Natural killer cell treated with Interleukin-12 subunit alpha and Interleukin-12 subunit beta and Interleukin-15 and Interleukin-18, amount 100 ng/mL, for 72 hours (primary cell): ENCODE results near the gene EEF2. TPM values are rescaled to one million over a fixed set of nuclear protein-coding genes. Genes with fewer than 3 reads are reported as not detected.
A peak's percentile ranks its signal among the peaks of the same experiment; 100 is the strongest.

Experiments
- ATAC-seq, 2 donors: fragments of 150-1000 bp; cut with Tn5 transposase in 1 of 2; sonication (Bioruptor Pico), chemical (Tn5 transposase) in 1 of 2; 2 replicates each; pipeline ENCODE4 v1.10.0; 2021
- DNase-seq: peaks from one replicate; pipeline ENCODE4 v3.0.0; 2022; ENCODE audit warnings: low spot score
- H3K27ac Mint-ChIP-seq, 2 donors: 1 replicate in 1 of 2; 2 replicates in 1 of 2; pipeline ENCODE4 v1.8.0; 2022; ENCODE audit warnings: mixed read lengths in 2 of 2, mild to moderate bottlenecking in 1 of 2, moderate library complexity in 1 of 2
- H3K27me3 Mint-ChIP-seq, 2 donors: 1 replicate in 1 of 2; 2 replicates in 1 of 2; pipeline ENCODE4 v1.8.0; 2022; ENCODE audit warnings: mixed read lengths in 2 of 2
- H3K36me3 Mint-ChIP-seq: one replicate; pipeline ENCODE4 v1.8.0; 2022; ENCODE audit warnings: mixed read lengths
- H3K4me1 Mint-ChIP-seq, 2 donors: 1 replicate in 1 of 2; 2 replicates in 1 of 2; pipeline ENCODE4 v1.8.0; 2022; ENCODE audit warnings: low read depth in 2 of 2, mixed read lengths in 2 of 2, mild to moderate bottlenecking in 1 of 2
- H3K4me3 Mint-ChIP-seq: one replicate; pipeline ENCODE4 v1.8.0; 2022; ENCODE audit warnings: mixed read lengths
- H3K9me3 Mint-ChIP-seq: 2 replicates; pipeline ENCODE4 v1.8.0; 2022; ENCODE audit warnings: mixed read lengths
- total RNA-seq, 2 donors: library from RNA; stranded (reverse); gene quantifications; one replicate each; pipeline ENCODE4 v1.2.3, GENCODE V29; 2022

EEF2 gene
- total RNA-seq, 2 donors from 2014 or later = 1,877 to 2,672 TPM

GRCh38 chr19:3983936-3984583, 1.2 kb downstream of the EEF2 start:
- Mint-ChIP-seq H3K4me3 (peak overlapping the region; percentile 97), H3K36me3 (peaks cover 12% of the 10 kb centered on the region), H3K4me1 (peaks cover 37% of the 10 kb centered on the region in 2 donors), H3K27me3 (no peaks in the 10 kb centered on the region), H3K9me3 (no peaks in the 10 kb centered on the region), H3K27ac (peak overlapping the region; percentile 91 to 96)
- ATAC-seq (peak in 1 of 2 donors; percentile 10), DNase-seq (no peak)

GRCh38 chr19:3983542-3983914, 1.7 kb downstream of the EEF2 start:
- peaks cover 37% of the 10 kb centered on the region in 2 donors for H3K4me1 Mint-ChIP-seq
- H3K4me3 Mint-ChIP-seq = peak overlapping the region; percentile 97
- H3K27ac Mint-ChIP-seq = peak overlapping the region; percentile 91 to 96
- no peaks in the 10 kb centered on the region for H3K27me3 Mint-ChIP-seq
- peaks cover 12% of the 10 kb centered on the region for H3K36me3 Mint-ChIP-seq
- DNase-seq = no peak
- no peak for ATAC-seq
- no peaks in the 10 kb centered on the region for H3K9me3 Mint-ChIP-seq

GRCh38 chr19:3982701-3983541, 2.3 kb downstream of the EEF2 start:
- H3K9me3 Mint-ChIP-seq = no peaks in the 10 kb centered on the region
- H3K4me3 Mint-ChIP-seq = peak overlapping the region; percentile 97
- peaks cover 15% of the 10 kb centered on the region for H3K36me3 Mint-ChIP-seq
- H3K27me3 Mint-ChIP-seq = no peaks in the 10 kb centered on the region
- H3K27ac Mint-ChIP-seq = peak overlapping the region; percentile 91 to 96
- ATAC-seq = no peak
- H3K4me1 Mint-ChIP-seq = peaks cover 40 to 41% of the 10 kb centered on the region in 2 donors
- DNase-seq = no peak

GRCh38 chr19:3981736-3982681, 3.3 kb downstream of the EEF2 start:
- Mint-ChIP-seq H3K9me3 (no peaks in the 10 kb centered on the region), H3K4me3 (peak overlapping the region; percentile 97), H3K36me3 (peaks cover 16% of the 10 kb centered on the region), H3K27me3 (no peaks in the 10 kb centered on the region), H3K27ac (peak overlapping the region; percentile 91 to 96), H3K4me1 (peaks cover 42 to 43% of the 10 kb centered on the region in 2 donors)
- DNase-seq (no peak), ATAC-seq (no peak)

- DNase-seq (no peak), ATAC-seq (no peak)
- peak overlapping the region; percentile 61 for H3K4me3 Mint-ChIP-seq
- H3K9me3 Mint-ChIP-seq = no peaks in the 10 kb centered on the region
- H3K36me3 Mint-ChIP-seq = peaks cover 16% of the 10 kb centered on the region
- peaks cover 38% of the 10 kb centered on the region in 2 donors for H3K4me1 Mint-ChIP-seq
- H3K27me3 Mint-ChIP-seq = no peaks in the 10 kb centered on the region
- H3K27ac Mint-ChIP-seq = no peak overlapping the region
Measured at GRCh38 chr19:3981373-3981735, 3.9 kb downstream of the EEF2 start.

- Mint-ChIP-seq H3K4me3 (peak overlapping the region; percentile 61), H3K9me3 (no peaks in the 10 kb centered on the region), H3K4me1 (peaks cover 35% of the 10 kb centered on the region in 2 donors), H3K36me3 (peaks cover 16% of the 10 kb centered on the region), H3K27ac (no peak overlapping the region), H3K27me3 (no peaks in the 10 kb centered on the region)
- no peak for DNase-seq
- ATAC-seq = no peak
Measured at GRCh38 chr19:3980353-3981251, 4.7 kb downstream of the EEF2 start.

GRCh38 chr19:3979674-3980352, 5.5 kb downstream of the EEF2 start:
- Mint-ChIP-seq H3K4me1 (peaks cover 35% of the 10 kb centered on the region in 2 donors), H3K27me3 (no peaks in the 10 kb centered on the region), H3K9me3 (no peaks in the 10 kb centered on the region), H3K4me3 (no peak overlapping the region), H3K27ac (no peak overlapping the region), H3K36me3 (peaks cover 16% of the 10 kb centered on the region)
- ATAC-seq = no peak
- DNase-seq = no peak

- peaks cover 12% of the 10 kb centered on the region for H3K36me3 Mint-ChIP-seq
- ATAC-seq (no peak), DNase-seq (no peak)
- no peaks in the 10 kb centered on the region for H3K27me3 Mint-ChIP-seq
- H3K4me3 Mint-ChIP-seq = no peak overlapping the region
- H3K4me1 Mint-ChIP-seq = peaks cover 30 to 31% of the 10 kb centered on the region in 2 donors
- H3K27ac Mint-ChIP-seq = no peak overlapping the region
- H3K9me3 Mint-ChIP-seq = no peaks in the 10 kb centered on the region
Measured at GRCh38 chr19:3979289-3979673, 6.0 kb downstream of the EEF2 start.

- H3K4me1 Mint-ChIP-seq = peaks cover 19 to 20% of the 10 kb centered on the region in 2 donors
- H3K36me3 Mint-ChIP-seq = peaks cover 4% of the 10 kb centered on the region
- ATAC-seq = no peak
- no peaks in the 10 kb centered on the region for H3K9me3 Mint-ChIP-seq
- H3K27ac Mint-ChIP-seq = no peak overlapping the region
- no peak for DNase-seq
- H3K4me3 Mint-ChIP-seq = no peak overlapping the region
- H3K27me3 Mint-ChIP-seq = no peaks in the 10 kb centered on the region
Measured at GRCh38 chr19:3978145-3978544, 7.1 kb downstream of the EEF2 start.

- Mint-ChIP-seq H3K36me3 (peaks cover 4% of the 10 kb centered on the region), H3K27ac (no peak overlapping the region), H3K4me1 (peaks cover 13% of the 10 kb centered on the region in 2 donors), H3K9me3 (no peaks in the 10 kb centered on the region), H3K27me3 (no peaks in the 10 kb centered on the region), H3K4me3 (no peak overlapping the region)
- ATAC-seq (peak in 1 of 2 donors; percentile 38), DNase-seq (no peak)
Measured at GRCh38 chr19:3977242-3978143, 7.8 kb downstream of the EEF2 start.

GRCh38 chr19:3976495-3977241, 8.6 kb downstream of the EEF2 start:
- Mint-ChIP-seq H3K4me3 (no peak overlapping the region), H3K9me3 (no peaks in the 10 kb centered on the region), H3K27me3 (no peaks in the 10 kb centered on the region), H3K27ac (no peak overlapping the region), H3K36me3 (peaks cover 4% of the 10 kb centered on the region), H3K4me1 (peaks cover 10 to 12% of the 10 kb centered on the region in 2 donors)
- ATAC-seq = no peak
- DNase-seq = no peak
